HCT116 (cell line): ENCODE data around the gene PRR14L.

Source experiments
- POLR2A ChIP-seq: IDR thresholded peaks from 2 replicates; pipeline ENCODE4 v1.7.0; 2011; ENCODE audit warnings: borderline replicate concordance; ENCODE audit not compliant: insufficient read depth, insufficient read length; ENCODE audit errors: extremely low read depth
- RAD21 ChIP-seq: IDR thresholded peaks from 2 replicates; pipeline ENCODE4 v1.6.1; 2012; ENCODE audit warnings: low read depth, mild to moderate bottlenecking
- SRF ChIP-seq: IDR thresholded peaks from 2 replicates; pipeline ENCODE4 v1.6.1; 2012; ENCODE audit warnings: low read depth
- YY1 ChIP-seq: IDR thresholded peaks from 2 replicates; pipeline ENCODE4 v1.6.1; 2011; ENCODE audit warnings: low read length, low read depth, moderate library complexity, mild to moderate bottlenecking; ENCODE audit not compliant: insufficient replicate concordance; ENCODE audit errors: extremely low read depth
- TF ChIP-seq, protein P1 (sequence below), 3 experiments: fragments of 200-600 bp in 1 of 3; sonication (generic) in 1 of 3; IDR thresholded peaks in 2 of 3; conservative IDR thresholded peaks in 1 of 3; 2 replicates each; pipeline ENCODE4 v1.5.1; 2012 to 2017; ENCODE audit warnings: low read depth in 2 of 3, low read length in 2 of 3, antibody characterized with exemption in 1 of 3, borderline replicate concordance in 1 of 3, control low read depth in 1 of 3, mild to moderate bottlenecking in 1 of 3, mixed read lengths in 1 of 3, mixed run types in 1 of 3, moderate library complexity in 1 of 3; ENCODE audit not compliant: insufficient read depth in 1 of 3
- TF ChIP-seq, protein P2 (sequence below): IDR thresholded peaks from 2 replicates; pipeline ENCODE4 v1.6.1; 2012

DNA sequence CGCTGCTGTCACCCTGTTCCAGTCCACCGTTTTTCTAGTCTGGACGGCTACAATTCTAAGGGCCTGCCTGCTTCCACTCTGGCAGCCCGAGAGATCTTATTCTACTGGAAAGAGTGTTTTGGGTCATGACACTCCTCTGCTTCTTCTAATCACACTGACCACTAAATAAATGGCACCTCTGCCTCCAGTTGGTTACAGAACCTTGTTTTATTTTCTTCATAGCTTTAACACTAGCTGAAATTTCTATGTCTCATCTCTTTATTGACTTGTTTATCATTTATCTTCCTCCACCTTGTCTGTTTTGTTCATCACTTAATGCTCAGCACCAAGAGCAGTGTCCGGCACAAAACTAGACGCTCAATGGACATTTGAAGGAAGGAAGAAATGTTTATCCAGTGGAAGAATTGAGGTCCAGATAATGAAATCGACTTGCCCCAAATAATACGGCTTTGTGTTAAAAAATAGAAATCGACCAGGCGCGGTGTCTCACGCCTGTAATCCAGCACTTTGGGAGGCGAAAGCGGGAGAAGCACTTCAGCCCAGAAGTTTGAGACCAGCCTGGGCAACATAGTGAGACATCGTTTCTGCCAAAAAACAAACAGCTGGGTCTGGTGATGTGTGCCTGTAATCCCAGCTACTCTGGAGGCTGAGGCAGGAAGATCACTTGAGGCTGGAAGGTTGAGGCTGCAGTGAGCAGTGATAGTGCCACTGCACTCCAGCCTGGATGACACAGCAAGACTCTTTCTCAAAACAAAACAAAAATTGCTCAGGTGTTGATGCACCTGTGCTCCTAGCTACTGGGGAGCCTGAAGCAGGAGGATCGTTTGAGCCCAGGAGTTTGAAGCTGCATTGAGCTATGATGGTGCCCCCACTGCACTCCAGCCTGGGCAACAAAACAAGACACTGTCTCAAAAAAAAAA is 693 bp upstream of the PRR14L start:
- no peak for TF ChIP-seq SRF
- TF ChIP-seq POLR2A = no peak
- TF ChIP-seq, protein P1, sequence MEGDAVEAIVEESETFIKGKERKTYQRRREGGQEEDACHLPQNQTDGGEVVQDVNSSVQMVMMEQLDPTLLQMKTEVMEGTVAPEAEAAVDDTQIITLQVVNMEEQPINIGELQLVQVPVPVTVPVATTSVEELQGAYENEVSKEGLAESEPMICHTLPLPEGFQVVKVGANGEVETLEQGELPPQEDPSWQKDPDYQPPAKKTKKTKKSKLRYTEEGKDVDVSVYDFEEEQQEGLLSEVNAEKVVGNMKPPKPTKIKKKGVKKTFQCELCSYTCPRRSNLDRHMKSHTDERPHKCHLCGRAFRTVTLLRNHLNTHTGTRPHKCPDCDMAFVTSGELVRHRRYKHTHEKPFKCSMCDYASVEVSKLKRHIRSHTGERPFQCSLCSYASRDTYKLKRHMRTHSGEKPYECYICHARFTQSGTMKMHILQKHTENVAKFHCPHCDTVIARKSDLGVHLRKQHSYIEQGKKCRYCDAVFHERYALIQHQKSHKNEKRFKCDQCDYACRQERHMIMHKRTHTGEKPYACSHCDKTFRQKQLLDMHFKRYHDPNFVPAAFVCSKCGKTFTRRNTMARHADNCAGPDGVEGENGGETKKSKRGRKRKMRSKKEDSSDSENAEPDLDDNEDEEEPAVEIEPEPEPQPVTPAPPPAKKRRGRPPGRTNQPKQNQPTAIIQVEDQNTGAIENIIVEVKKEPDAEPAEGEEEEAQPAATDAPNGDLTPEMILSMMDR (IDR thresholded peaks at IDR 0.05 in 2 of 3, conservative IDR thresholded peaks at IDR 0.05 in 1 of 3; ENCODE audit: borderline replicate concordance in 1 of 3, insufficient read depth in 1 of 3, low read depth in 2 of 3, low read length in 2 of 3) = no peak
- no peak for TF ChIP-seq YY1
- TF ChIP-seq RAD21 = no peak
- TF ChIP-seq, protein P2, sequence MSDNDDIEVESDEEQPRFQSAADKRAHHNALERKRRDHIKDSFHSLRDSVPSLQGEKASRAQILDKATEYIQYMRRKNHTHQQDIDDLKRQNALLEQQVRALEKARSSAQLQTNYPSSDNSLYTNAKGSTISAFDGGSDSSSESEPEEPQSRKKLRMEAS = no peak
